ENCODE measurements around the gene FAXDC2. TPM values are rescaled to one million over a fixed set of nuclear protein-coding genes. Genes with fewer than 3 reads are reported as not detected.
A peak's percentile ranks its signal among the peaks of the same experiment; 100 is the strongest.

The FAXDC2 gene
- total RNA-seq, 1 donor from 2014 or later = 79.0 TPM

DNA sequence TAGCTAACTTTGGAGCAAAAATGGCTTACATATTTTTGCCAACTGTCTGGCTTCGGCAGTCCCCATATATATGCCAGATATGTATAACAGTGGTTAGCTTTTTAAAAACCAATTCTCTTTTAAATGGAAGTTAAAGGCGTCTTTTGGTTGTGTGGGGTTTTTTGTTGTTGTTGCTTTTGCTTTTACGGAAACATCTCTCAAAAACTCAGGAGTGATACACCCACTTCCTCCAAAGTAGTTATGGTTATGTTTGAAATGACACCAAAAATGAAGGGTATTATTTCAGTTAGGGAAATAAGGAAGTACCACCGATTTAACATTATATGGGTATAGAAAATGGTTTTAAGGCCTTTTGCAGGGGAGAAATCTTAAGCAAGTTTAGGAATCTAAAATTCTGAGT lies 10.4 kb upstream of the FAXDC2 start:
- peak overlapping the region; percentile 98 for H3K27ac ChIP-seq
- H3K4me1 ChIP-seq = peaks cover 50% of the 10 kb centered on the region
- H3K27me3 ChIP-seq = no peaks in the 10 kb centered on the region
- H3K9me3 ChIP-seq = no peaks in the 10 kb centered on the region
- TF ChIP-seq, protein P1, sequence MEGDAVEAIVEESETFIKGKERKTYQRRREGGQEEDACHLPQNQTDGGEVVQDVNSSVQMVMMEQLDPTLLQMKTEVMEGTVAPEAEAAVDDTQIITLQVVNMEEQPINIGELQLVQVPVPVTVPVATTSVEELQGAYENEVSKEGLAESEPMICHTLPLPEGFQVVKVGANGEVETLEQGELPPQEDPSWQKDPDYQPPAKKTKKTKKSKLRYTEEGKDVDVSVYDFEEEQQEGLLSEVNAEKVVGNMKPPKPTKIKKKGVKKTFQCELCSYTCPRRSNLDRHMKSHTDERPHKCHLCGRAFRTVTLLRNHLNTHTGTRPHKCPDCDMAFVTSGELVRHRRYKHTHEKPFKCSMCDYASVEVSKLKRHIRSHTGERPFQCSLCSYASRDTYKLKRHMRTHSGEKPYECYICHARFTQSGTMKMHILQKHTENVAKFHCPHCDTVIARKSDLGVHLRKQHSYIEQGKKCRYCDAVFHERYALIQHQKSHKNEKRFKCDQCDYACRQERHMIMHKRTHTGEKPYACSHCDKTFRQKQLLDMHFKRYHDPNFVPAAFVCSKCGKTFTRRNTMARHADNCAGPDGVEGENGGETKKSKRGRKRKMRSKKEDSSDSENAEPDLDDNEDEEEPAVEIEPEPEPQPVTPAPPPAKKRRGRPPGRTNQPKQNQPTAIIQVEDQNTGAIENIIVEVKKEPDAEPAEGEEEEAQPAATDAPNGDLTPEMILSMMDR (IDR thresholded peaks at IDR 0.05) = no peak
- intact Hi-C loops (cut with DNase I) = no loop called here
- H3K4me3 ChIP-seq = peak overlapping the region; percentile 63
- peaks cover 32% of the 10 kb centered on the region for H3K36me3 ChIP-seq
- DNase-seq = no peak
- no peak for ATAC-seq

GRCh38 chr5:154860123-154860522 lies 9.7 kb upstream of the FAXDC2 start:
- Histone ChIP-seq H3K27me3 (no peaks in the 10 kb centered on the region), H3K9me3 (no peaks in the 10 kb centered on the region), H3K27ac (peak overlapping the region; percentile 98), H3K4me3 (peak overlapping the region; percentile 63), H3K36me3 (peaks cover 25% of the 10 kb centered on the region), H3K4me1 (peaks cover 48% of the 10 kb centered on the region)
- intact Hi-C loops (cut with DNase I) = no loop called here
- TF ChIP-seq, protein P1 (IDR thresholded peaks at IDR 0.05) = no peak
- DNase-seq (peak; percentile 72), ATAC-seq (no peak)

DNA sequence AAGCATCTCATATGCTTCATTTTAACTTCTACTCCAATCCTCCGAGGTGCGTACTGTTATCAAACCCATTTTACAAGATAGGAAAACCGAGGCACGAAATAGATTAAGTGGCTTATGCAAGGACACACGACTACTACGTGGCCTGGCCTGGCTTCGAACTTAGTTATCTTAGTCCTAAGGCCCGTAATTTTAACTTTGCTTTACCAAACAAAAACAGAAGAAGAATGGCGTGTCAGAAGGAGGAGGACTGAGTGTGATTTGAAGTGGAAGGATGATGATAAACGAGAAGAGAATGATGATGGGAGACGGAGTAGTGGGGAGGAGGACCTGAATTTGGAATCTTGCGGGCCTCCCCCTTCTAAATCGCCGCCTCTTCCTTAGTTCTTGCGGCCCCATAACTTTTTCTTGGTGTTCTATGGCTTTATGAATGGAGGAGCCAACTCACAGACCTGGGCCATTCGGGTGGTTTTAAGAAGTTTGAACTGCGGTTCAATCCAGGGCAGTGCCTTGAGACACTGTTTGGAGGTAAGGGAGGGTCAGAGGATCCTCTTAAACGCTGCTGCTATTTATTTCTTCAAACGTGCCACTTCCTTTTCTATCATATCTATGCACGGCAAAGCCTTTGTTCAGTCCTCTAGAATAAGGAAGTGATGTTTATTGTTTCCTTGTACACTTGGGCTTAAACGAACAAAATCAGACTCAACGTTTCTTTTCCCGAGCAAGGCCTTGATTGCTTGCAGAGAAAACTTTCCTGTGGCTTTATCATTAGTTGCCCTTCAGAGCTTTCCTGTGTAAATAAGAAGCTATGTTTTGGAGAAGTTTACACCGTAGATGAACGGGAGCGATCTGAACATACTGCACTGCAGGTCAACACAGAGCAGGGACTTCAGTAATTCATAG lies 8.8 kb upstream of the FAXDC2 start:
- DNase-seq (no peak), ATAC-seq (no peak)
- Histone ChIP-seq H3K27me3 (no peaks in the 10 kb centered on the region), H3K27ac (peak overlapping the region; percentile 98), H3K4me3 (peak overlapping the region; percentile 63), H3K36me3 (peaks cover 16% of the 10 kb centered on the region), H3K4me1 (peaks cover 48% of the 10 kb centered on the region), H3K9me3 (no peaks in the 10 kb centered on the region)
- intact Hi-C loops (cut with DNase I) = no loop called here
- TF ChIP-seq, protein P1 (IDR thresholded peaks at IDR 0.05) = no peak

DNA sequence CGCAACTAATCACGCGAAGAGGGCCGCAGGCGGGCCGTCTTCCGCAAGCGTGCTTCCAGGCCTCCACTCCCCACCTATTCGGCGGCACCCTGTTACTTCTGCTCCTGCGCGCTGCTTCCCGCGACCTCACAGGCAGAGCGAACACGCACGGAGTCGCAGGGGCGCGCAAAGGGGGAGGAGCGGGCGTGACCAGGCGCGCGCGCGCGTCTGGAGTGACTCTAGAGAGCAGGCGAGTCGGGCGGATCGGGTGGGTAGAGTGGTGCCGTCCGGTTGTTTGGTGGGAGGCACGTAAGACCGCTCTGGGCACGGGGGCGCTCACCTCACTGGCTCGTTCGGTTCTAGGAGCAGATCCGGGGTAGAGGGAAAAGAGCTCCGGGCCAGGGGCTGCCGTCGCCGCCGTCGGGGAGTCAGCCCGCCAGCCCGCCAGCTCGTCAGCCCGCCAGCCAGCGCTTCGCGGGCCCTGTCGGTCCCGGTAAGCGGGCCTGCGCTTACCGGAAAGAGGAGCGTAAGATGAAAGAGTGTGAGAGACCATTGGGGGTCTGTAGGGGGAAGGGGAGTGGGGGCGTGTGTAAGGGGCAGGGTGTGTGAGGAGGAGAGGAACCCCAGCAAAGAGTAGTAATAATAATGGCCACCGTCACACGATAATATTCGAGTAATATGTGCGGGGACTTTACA lies 8.0 kb upstream of the FAXDC2 start, which contains the start of gene CNOT8:
TSS of gene CNOT8 (plus strand) at position 331 of the 675 bp plus-strand sequence. CDS start 4,652 bp downstream, outside the sequence.
- H3K4me1 ChIP-seq = peaks cover 47% of the 10 kb centered on the region
- TF ChIP-seq, protein P1 (IDR thresholded peaks at IDR 0.05) = no peak
- peak within 1 kb of the TSS; percentile 63 for H3K4me3 ChIP-seq
- H3K27ac ChIP-seq = peak within 1 kb of the TSS; percentile 98
- peaks cover 8% of the 10 kb centered on the region for H3K36me3 ChIP-seq
- ATAC-seq = peak; percentile 94
- H3K27me3 ChIP-seq = no peaks in the 10 kb centered on the region
- H3K9me3 ChIP-seq = no peaks in the 10 kb centered on the region
- intact Hi-C loops (cut with DNase I) = no loop called here
- DNase-seq = peak; percentile 100

DNA sequence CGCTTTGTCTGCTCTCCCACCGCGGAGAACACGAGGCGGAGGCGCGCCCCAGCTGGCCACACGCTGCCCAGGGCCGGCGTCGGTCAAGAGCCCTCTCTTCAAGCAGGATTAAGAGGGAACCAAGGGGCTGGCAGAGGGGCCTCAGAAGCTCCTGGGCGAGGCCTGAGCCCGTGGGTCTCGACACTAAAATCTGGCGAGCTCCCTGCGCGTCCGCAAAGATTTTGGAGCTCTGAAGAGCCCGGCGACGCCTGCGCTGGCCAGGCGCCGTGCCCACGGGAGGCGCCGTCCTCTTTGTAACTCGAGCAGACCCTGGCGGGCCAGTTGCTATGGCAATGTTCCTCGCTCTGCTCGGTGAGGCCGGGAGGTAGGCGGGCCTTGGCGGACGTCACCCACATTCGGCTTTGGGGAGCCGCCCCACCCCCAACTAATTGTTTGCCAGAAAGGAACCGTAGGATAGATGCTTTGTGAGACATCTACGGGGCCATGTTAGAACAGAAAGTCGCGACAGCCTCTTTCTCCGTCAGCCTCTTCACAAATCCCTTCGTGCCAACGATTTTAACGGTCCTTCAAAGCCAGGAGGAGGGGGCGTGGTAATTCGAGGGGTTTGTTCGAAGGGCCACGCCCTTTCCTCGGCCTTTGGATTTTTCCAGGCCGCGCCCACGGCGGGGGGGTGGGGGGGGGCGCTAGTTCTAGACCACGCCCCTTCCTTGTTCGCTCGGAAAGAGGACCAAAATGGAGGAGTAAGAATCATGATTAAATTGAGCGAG lies 7.3 kb upstream of the FAXDC2 start:
- Histone ChIP-seq H3K4me3 (peak overlapping the region; percentile 63), H3K27me3 (no peaks in the 10 kb centered on the region), H3K4me1 (peaks cover 40% of the 10 kb centered on the region), H3K27ac (peak overlapping the region; percentile 98), H3K9me3 (no peaks in the 10 kb centered on the region), H3K36me3 (peaks cover 1% of the 10 kb centered on the region)
- peak; percentile 81 for ATAC-seq
- TF ChIP-seq, protein P1 (IDR thresholded peaks at IDR 0.05) = peak; percentile 14
- intact Hi-C loops (cut with DNase I) = no loop called here
- peak; percentile 97 for DNase-seq

Measured in upper lobe of right lung (tissue), 1 donor.